ENCODE measurements around the gene KSR1.
"Not testable (repeated sequence)": the region's sequence is repeated elsewhere in the genome, so short reads cannot be mapped to it uniquely, and the experiment has no call there.

The KSR1 gene

DNA sequence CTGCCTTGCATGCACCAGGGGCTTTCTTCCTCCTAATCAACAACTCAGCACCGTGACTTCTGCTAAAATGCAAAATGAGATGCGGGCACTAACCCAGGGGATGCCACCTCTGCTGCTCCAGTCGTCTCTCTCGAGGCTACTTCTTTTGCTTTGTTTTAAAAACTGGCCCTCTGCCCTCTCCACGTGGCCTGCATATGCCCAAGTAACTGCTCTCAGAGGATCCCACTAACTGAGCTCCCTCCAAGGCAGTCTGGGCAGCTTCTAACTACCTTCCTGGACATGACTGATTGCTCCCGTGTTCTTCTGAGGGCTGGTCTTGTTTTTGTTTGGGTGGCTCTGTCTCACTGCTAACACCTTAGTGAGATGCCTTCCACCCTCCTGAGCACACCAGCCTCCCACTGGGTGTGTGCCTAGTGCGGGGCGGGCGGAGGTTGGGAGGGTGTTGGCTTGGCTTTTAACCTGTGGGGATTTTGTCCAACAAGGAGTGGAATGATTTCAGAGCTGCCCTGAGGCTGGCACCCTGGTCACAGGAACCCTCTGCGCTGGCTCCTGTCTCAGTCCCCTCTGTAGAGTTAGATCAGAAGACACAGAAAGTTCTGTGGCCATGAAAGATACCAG, 165.8 kb downstream of the KSR1 start:
- no peak for DNase-seq

DNA sequence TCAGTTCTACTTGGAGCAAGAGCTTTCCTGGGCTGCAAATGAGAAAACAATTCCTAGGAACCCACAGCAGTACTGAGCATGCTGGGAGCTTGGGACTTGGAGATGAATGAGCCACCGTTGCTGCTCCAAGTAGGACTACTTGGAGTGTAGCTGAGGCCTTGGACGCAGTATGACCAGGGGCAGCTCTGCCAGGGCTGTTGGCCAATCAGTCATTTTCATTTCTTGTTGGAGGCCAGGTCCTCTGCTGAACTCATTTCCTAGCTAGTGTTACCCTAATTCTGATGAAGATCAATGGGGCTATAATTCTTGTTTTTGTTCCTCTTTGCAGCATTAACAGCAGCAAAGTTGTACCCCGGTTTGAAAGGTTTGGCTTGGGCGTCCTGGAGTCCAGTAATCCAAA, 166.7 kb downstream of the KSR1 start:
- no peak for DNase-seq

DNA sequence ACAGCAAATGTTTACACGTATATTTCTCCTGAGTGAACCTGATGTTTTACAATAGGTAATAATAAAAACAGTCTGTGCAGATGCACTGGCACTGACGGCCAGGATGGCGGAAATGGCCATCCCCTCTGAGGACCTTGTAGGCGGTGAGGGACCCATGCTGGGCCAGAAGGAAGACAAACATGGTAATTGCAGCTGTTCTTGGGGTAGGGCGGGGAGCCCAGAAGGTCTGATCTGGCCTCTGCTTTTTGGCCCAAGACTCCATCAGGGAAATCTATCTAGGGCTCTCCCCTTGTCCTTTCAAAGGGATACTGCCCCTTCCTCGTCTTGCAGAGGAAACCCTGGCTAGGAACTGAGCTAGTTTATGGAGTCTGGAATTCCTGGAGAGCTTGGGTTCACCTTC, 167.4 kb downstream of the KSR1 start:
- DNase-seq = no peak

DNA sequence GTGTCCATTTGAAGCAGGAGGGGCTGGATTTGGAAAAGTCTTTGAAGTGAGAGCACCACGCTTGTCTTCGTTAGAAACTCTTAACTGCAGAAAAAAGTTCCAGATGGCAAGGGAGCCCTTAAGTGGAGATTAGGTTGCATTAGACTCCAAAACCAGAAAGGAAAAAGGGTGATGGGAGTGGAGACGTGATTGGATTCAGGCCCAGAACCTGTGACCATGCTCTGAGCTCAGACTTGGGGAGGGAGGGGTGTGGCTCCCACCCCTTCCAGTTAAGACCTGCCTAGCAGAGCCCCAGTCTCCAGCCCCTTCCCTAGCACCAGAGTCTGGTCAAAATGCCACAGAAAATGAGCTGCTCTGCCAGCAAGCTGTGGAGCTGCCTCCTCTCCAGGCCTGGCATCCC, 168.3 kb downstream of the KSR1 start:
- no peak for DNase-seq

DNA sequence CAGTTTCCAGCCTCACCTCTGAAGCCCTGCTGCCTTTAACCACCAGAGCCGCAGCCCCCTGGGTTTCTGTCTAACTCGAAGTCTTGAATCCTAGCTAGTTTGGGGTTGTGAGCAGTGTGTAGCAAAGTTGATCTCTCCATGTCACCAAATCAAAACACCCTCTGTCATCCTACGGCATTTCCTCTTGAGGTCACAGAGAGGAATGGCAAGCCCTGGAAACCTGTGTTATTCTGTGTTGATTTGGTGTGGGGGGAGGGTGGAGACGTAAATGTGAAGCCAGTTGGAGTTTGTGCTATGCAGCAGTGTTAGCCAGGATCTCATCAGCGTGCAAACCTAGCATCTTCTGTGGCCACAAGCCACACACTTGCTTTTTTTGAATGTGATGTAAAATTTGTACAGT, 169.6 kb downstream of the KSR1 start:
- no peak for DNase-seq

DNA sequence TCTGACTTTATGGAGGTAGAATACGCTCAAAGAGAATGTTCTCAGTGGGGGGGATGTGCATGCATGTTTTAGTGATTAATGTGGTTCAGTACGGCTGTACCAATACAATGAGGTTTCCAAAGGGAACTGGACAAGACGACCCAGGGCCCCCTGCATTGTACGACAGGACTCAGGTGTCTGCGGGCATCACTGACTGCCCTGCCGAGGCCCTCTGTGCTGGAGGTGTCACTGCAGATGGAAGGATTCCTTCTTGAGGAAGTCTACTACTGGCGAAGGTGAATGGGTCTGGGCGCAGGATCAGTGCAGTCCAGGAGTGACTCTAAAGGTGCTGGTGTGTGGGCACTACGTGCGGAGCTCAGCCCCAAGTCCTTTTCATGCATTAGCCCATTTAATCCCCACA, 171.3 kb downstream of the KSR1 start:
- DNase-seq = no peak

GRCh38 chr17:27628376-27628775, 172.1 kb downstream of the KSR1 start:
- no peak for DNase-seq

DNA sequence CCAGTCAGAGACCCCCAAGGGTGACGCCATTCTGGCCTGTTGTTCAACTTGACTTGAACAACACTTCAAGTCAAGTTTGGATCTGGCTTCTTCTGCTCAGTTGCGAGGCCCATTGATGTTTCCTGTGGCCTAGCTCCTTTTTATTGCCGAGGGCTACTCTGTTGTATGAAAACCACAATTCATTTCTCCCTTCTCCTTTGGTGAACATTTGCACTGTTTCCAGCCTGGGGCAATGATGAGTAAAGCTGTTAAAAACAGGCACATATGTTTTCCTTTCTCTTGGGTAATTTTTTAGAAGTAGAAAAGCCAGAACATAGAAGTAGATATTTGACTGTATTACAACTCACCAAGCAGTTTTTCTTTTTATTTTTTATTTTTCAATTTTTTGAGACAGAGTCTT, 173.0 kb downstream of the KSR1 start:
- not testable (repeated sequence) for DNase-seq

DNA sequence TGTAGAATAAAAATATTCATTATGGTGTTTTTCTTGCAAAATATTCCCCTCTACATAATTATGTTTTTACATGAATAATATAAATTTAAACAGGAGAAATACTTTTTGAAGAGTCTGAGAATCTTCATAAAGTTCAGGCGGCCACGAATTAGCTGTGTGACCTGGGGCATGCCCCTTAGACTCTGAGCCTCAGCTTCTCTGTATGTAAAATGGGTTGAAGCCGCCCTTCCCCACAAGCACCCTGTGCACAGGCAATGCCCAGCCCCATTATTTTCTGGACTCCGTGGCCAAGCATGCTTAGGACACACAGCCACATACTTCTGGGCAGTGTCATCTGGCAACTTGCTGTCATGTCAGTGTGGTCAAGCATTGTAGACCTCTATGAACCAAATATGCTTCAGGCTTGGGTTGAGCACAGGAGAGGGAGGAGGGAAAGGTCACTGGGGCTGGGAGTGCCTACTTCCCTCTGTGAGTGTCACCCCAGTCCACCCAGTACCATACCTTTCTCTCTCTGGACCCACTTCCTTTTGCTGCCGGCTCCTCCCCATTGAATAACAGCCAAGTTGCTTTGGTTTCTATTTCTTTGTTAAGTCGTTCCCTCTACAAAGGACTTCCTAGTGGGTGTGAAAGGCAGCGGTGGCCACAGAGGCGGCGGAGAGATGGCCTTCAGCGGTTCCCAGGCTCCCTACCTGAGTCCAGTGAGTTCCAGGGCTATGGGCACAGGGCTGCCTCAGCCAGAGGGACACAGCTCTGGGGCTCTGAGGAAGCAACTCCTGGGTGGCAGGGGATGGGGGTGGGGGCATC, 174.6 kb downstream of the KSR1 start, which contains the start of gene LGALS9:
Gene LGALS9 (plus strand): TSS at position 582 of the 804 bp plus-strand sequence. CDS start 78 bp downstream, at position 660.
- DNase-seq = no peak

GRCh38 chr17:27631411-27631760, 175.1 kb downstream of the KSR1 start:
- DNase-seq = no peak

- DNase-seq = no peak
Observed at GRCh38 chr17:27631897-27632725, 175.9 kb downstream of the KSR1 start.

GRCh38 chr17:27632766-27633165, 176.5 kb downstream of the KSR1 start:
- not testable (repeated sequence) for DNase-seq

GRCh38 chr17:27633312-27634025, 177.2 kb downstream of the KSR1 start:
- no peak for DNase-seq

- no peak for DNase-seq
Observed at GRCh38 chr17:27634026-27634335, 177.7 kb downstream of the KSR1 start.

DNA sequence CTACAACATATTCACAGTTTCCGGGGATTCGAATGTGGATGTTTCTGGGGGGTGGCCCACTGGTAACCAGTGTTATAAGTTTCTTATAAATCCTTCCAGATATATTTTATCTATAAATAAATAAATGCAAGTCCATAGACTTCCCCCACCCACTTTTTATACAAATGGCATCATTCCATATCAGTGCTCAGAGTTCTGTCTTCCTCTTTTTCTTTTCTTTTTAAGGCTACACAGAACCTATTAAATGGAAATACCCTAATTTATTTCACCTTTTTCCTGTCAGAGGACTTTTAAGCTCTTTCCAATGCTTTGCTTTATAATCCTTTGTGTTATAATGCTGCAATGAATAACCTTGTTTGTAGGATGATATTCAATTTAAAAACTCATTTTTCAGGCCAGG, 178.5 kb downstream of the KSR1 start:
- DNase-seq = no peak

DNA sequence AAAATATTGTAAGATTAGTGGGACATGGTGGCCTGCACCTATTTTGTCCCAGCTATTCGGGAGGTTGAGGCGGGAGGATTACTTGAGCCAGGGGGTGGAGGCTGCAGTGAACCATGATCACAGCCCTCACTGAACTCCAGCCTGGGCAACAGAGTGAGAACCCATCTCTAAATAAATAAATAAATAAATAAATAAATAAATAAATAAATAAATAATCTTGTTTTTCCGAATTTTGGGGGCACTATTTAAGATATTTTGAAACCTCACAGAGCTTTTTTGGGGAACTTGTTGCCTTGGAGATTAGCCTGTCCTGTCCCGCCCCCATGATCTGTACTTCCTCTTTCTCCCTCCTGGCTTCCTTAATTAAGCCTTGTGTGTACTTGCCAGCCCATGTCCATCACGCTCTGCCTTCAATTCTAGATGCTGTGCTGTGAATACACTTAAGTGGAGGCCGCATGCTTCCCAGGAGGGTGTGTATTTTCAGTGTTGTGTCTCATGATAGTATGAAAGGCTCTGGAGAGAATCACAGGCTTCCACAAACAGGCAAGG, 179.1 kb downstream of the KSR1 start:
- no peak for DNase-seq

GRCh38 chr17:27636005-27636520, 179.8 kb downstream of the KSR1 start:
- DNase-seq = not testable (repeated sequence)

DNA sequence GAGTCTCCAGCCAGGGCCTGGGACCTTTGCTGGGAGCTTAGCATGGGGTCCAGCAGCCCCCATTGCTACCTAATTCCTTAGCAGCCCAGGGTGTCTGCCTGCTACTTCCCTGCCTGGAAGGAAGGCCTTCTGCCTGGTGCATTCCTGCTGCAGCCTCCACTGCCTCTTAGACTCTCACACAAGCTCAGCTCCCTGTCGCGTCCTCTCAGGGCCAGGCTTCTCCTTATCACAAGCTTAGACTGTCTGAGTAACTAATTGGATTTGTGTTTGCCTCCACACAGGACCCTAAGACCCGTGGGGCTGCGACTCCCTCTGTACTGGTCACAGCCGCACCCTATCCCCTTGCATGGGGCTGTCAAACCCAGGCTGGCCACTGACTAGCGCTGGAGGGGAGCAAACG, 181.6 kb downstream of the KSR1 start:
- not testable (repeated sequence) for DNase-seq

DNA sequence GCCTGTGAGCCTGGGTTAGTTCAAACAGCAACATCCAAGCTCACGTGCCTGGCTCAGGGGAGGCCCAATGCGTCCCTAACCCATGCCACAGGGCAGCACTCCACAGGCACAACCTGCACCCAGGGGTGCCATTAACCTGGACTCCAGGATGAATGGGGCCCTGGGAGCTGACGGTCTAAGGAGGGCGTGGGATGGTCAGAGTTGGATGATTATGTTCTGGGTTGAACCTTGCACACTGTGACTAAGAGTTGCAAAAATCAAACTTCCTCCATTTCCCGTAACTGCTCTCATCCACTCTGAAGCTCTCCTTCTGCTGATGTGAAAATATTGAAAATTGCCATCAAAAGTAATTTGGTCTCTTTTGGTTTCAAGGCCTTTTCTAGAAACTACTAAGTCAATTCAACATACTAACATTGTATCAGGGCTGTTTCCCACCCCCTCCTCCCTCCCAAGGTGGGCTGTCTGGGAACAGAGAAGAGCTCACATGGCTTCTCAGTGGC, 182.2 kb downstream of the KSR1 start:
- DNase-seq = not testable (repeated sequence)

DNA sequence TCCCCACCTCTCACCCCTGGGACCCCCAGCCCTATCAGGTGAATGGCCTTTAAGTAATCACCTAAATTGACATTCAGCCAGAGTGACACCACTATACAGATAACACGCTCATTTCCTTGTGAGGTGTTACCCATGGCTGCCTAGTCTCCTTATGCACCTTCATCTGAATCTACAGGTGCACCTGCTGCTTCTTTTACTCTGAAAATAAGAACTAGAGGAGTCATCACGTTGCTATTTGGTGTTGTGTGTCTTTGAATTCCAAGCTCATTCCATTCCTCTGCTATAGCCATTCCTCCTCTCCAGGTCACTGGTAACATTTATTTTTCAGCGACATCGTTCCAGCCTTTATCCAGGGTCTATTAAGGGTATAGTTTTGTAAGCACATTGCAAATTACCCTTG, 184.5 kb downstream of the KSR1 start:
- no peak for DNase-seq

- DNase-seq = no peak
Observed at GRCh38 chr17:27644586-27644985, 188.3 kb downstream of the KSR1 start.

- DNase-seq = not testable (repeated sequence)
Observed at GRCh38 chr17:27645621-27646020, 189.4 kb downstream of the KSR1 start.
